ENCODE measurements around the gene TRPM4. TPM values are rescaled to one million over a fixed set of nuclear protein-coding genes. Genes with fewer than 3 reads are reported as not detected.

The TRPM4 gene
- total and polyA plus RNA-seq, 10 of the 15 experiments (the other 5 are each of a cell fraction or from before 2014, with no cell fraction given) = 0.10 to 0.64 (median 0.15) TPM; not detected in 7

- TF ChIP-seq ZNF687 (IDR thresholded peaks at IDR 0.05) (0 out of 2 replicates have a peak, but pooled peaks have one; percentile 49), ELK1 (IDR thresholded peaks at IDR 0.05; ENCODE audit: low read depth, low read length) (no peak), NFYB (IDR thresholded peaks at IDR 0.05; ENCODE audit: insufficient read depth, low read depth, low read length) (no peak), SMARCA5 (IDR thresholded peaks at IDR 0.05) (peak; percentile 96), CEBPZ (IDR thresholded peaks at IDR 0.05; ENCODE audit: low read depth, low read length) (no peak), USF2 (IDR thresholded peaks at IDR 0.05; ENCODE audit: borderline replicate concordance, low read depth, low read length) (no peak; the same call in 1 of the 2 replicates), GABPA (IDR thresholded peaks at IDR 0.05; ENCODE audit: low read depth) (no peak), ZBTB4 (CRISPR knock-in tag; IDR thresholded peaks at IDR 0.05) (no peak), ATF2 (IDR thresholded peaks at IDR 0.05; ENCODE audit: low read length) (no peak), ZNF24 (IDR thresholded peaks at IDR 0.05) (no peak), WRNIP1 (IDR thresholded peaks at IDR 0.05; ENCODE audit: borderline replicate concordance, low read depth, low read length) (no peak), KAT2A (conservative IDR thresholded peaks at IDR 0.05; ENCODE audit: control insufficient read depth, low read depth, low read length) (no peak), PAX5 (IDR thresholded peaks at IDR 0.05; ENCODE audit: borderline replicate concordance, low read depth, low read length) (0 out of 2 replicates have a peak, but pooled peaks have one; percentile 32)
Observed at GRCh38 chr19:49113762-49114629, 43.6 kb upstream of the TRPM4 start, which contains the start of gene LIN7B (continued).
